Measurements from ENCODE around the gene THRA. TPM values are rescaled to one million over a fixed set of nuclear protein-coding genes. Genes with fewer than 3 reads are reported as not detected.

Gene THRA
- total and polyA plus RNA-seq, 8 donors, result 37.9 to 80.7 (median 72.3) TPM

GRCh38 chr17:40098846-40099618 lies 36.3 kb downstream of the THRA start:
- Histone ChIP-seq H3K9me3 (no peaks in the 10 kb centered on the region), H3K27me3 (no peaks in the 10 kb centered on the region), H3K27ac (peak overlapping the region; percentile 85 to 87), H3K4me3 (peak overlapping the region; percentile 53 to 74), H3K4me1 (peaks cover 43 to 98% of the 10 kb centered on the region in 2 donors), H3K36me3 (peaks cover 0 to 25% of the 10 kb centered on the region in 2 donors)
- peak; percentile 74 for ATAC-seq
- intact Hi-C loops (cut with DNase I), result no loop called here
- peak; percentile 85 to 100 (median 96) for DNase-seq
- no peak for TF ChIP-seq CTCF (IDR thresholded peaks at IDR 0.05)

GRCh38 chr17:40099619-40100418 lies 37.1 kb downstream of the THRA start:
- intact Hi-C loops (cut with DNase I), result no loop called here
- Histone ChIP-seq H3K4me3 (peak overlapping the region; percentile 53 to 74), H3K27ac (peak overlapping the region; percentile 85 to 87), H3K4me1 (peaks cover 43 to 97% of the 10 kb centered on the region in 2 donors), H3K27me3 (no peaks in the 10 kb centered on the region), H3K9me3 (no peaks in the 10 kb centered on the region), H3K36me3 (peaks cover 0 to 18% of the 10 kb centered on the region in 2 donors)
- TF ChIP-seq CTCF (IDR thresholded peaks at IDR 0.05), result no peak
- no peak for ATAC-seq
- DNase-seq, result no peak

GRCh38 chr17:40100419-40100668 lies 37.6 kb downstream of the THRA start, which contains the start of gene NR1D1:
TSS of gene NR1D1 (minus strand) at chr17:40100589. CDS start at chr17:40100094, 495 bp downstream.
- no peaks in the 10 kb centered on the region for H3K9me3 ChIP-seq
- H3K27me3 ChIP-seq, result no peaks in the 10 kb centered on the region
- DNase-seq, result no peak
- ATAC-seq, result peak; percentile 55
- peaks cover 43 to 97% of the 10 kb centered on the region in 2 donors for H3K4me1 ChIP-seq
- H3K27ac ChIP-seq, result peak within 1 kb of the TSS; percentile 85 to 87
- H3K36me3 ChIP-seq, result peaks cover 0 to 12% of the 10 kb centered on the region in 2 donors
- intact Hi-C loops (cut with DNase I), result no loop called here
- peak within 1 kb of the TSS; percentile 53 to 74 for H3K4me3 ChIP-seq
- TF ChIP-seq CTCF (IDR thresholded peaks at IDR 0.05), result no peak

- no peaks in the 10 kb centered on the region for H3K9me3 ChIP-seq
- H3K4me1 ChIP-seq, result peaks cover 43 to 97% of the 10 kb centered on the region in 2 donors
- TF ChIP-seq CTCF (IDR thresholded peaks at IDR 0.05), result no peak
- H3K27me3 ChIP-seq, result no peaks in the 10 kb centered on the region
- peak overlapping the region; percentile 85 to 87 for H3K27ac ChIP-seq
- H3K36me3 ChIP-seq, result peaks cover 0 to 10% of the 10 kb centered on the region in 2 donors
- ATAC-seq (peak; percentile 57), DNase-seq (peak; percentile 89 to 98 (median 98))
- peak overlapping the region; percentile 53 to 74 for H3K4me3 ChIP-seq
- intact Hi-C loops (cut with DNase I), result no loop called here
Observed at GRCh38 chr17:40100669-40101366, 38.1 kb downstream of the THRA start.

All from left lung (tissue), 10 donors.